GM21447 (cell line): ENCODE data around the gene KDM3A.

ENCODE experiments used
- ATAC-seq: cut with Tn5 transposase; IDR thresholded peaks from one replicate; pipeline ENCODE4 v1.9.1; 2021; ENCODE audit not compliant: unreplicated experiment

KDM3A gene

DNA sequence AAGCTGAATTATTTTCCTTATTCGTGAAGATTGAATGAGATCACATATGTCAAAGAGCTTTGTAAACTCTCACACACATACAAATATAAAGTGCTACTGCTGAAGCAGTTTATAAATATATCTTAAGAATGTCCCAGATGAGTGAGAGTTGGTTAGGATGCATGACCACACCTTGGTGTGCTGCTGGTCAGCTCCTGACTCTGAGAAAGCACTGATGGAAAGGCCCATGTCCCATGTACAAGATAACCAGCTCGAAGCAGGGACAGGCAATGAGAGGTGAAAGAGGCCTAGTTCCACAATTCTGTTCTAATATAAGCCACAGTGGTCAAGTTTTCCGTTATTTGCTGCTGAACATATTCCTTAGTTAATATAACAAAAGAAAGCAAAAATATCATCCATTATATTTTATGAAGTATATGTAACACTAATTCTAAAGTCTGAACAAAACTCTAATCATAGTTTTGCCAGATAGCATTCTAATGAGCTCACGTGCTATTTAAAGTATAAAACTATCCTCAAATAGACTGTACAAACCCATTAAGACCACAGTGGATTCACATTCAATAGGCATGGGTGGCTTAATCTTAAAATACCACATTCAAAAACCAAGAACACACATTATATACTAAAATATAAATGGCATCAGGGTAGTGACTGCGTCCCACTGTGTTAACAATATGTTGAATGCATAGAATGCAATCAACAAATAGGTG is 72.9 kb downstream of the KDM3A start:
- no peak for ATAC-seq

DNA sequence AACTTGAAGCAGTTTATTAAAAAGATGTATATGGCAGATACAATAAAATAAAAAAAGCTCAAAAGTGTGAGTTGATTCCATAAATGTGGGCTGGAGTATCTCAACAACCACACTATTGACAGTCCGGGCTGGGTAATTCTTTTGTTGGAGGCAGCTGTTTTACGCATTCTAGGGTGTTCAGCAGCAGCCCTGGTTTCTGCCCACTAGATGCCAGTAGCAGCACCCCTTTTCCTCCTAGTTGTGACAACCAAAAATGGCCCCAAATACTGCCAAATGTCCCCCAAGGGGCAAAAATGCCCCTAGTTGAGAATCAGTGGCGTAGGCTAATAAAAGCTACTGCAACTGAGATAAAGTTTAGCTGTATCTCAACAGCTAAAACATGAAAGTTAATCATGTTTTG is 77.3 kb downstream of the KDM3A start:
- ATAC-seq, result no peak

DNA sequence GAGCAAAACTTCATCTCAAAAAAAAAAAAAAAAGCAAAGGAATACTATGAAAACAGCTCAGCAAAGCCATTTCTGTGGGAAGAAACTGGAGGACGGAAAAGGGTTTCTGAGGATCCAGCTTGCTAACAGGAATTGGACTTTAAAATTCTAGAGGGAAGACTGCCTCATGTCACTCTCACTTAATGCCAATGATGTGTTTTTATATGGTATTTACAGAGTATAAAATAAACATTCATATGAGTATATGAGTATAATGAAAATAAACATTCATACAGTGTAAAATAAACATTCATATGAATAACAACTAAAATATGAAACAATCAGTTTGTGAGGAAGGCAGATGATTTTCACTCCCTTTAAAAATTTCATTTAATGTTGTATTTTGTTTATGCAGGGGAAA is 78.2 kb downstream of the KDM3A start:
- no peak for ATAC-seq

DNA sequence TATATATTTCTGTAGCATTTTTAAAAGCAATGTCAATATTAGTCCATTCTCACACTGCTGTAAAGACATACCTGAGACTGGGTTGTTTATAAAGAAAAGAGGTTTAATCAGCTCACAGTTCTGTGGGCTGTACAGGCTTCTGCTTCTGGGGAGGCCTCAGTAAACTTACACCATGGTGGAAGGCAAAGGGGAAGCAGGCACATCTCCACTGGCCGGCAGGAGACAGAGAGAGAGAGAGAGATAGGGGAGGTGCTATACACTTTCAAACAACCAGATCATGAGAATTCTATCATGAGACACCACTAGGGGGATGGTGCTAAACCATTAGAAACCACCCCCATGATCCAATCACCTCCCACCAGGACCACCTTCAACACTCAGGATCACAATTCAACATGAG is 79.0 kb downstream of the KDM3A start:
- ATAC-seq, result no peak

DNA sequence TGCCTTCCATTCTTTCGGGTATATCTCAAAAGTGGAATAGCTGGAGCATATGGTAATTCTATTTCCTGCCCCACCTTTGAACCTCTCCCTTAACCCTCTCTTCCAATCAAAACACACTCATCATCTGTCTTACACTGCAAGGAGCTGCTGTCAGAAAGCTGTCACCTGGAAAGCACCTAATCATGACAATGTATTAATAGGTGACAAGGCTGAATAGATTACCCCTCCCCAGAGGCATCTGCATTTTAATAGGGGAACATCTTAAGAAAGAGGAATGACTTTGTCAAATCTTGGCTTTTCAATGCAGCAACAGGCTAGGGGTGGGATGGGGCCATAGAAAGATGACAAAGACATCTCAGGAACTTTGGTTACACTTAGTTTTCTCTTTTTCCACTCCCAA is 80.8 kb downstream of the KDM3A start:
- no peak for ATAC-seq

DNA sequence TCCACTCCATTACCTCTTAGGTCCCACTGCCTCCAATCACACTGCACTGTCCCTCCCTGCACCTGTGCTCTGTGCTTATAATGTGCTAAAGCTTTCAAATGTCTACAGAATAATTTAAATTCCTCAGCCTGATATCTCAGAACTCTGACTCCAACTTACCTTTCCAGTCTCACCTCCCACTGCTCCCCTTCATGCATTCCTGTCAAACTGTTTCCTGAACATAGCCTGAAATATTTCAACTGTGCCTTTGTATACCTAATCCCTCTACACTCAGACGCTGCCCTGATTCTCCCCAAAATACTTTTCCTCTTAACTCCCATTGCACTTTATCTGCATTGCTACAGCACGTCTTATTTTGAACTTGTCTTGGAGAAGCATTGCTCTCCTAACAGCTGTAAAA is 81.5 kb downstream of the KDM3A start:
- no peak for ATAC-seq

DNA sequence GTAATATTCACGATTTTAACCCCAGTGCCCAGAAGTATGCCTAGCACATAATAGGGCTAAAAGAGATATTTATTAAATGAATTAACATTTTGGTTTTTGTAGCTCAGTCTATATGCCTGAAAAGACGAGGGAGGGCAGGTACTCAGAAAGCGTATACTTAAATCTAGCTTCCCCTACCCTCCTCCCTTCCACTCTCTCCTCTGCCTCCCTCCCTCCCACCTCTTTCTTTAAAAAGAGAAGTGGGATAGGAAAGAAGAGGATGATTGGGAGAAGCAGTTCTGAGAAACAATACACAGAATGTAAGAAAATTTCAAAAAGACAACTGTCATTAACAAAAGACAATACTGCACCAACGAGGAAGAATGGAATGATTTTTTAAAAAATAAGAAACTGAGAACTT is 82.3 kb downstream of the KDM3A start:
- ATAC-seq, result no peak

DNA sequence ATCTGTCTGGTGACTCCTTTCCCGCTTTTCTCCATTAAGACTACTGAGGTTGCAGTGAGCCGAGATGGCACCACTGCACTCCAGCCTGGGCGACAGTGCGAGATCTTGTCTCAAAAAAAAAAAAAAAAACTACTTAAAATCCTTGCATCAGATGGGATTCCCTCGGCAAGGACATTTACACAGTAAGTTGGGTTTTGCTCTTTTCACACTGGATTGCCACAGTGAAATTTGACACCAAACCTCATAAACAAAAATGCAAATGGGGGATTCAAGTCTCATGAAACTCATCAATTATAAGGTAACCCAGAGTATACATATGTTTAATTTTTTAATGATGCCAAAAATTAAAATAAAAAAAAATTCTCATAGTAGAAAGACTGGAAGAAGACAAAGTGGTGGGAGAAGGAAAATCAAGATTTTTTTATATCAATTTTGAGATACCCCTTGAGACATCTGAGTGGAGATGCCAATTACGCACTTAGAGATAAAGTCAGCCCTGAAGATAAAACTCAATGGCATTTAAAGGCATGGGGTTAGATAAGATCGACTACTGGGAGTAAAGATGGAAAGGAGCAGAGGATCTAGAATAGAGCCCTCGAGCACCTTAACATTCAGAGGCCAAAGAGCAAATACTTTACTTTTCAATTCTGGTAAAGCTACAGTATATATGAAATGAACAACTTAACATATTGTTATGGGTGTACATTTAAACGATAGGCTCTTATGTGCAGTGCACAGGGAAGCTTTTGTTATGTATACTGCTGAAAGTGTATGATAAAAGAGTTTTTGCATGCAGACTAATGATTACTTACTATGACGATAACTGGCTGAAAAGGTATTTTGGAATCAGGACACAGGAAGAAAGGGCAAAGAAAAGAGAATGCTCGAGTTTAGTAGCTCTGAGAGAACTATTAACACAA is 84.5 kb downstream of the KDM3A start:
- ATAC-seq, result no peak

DNA sequence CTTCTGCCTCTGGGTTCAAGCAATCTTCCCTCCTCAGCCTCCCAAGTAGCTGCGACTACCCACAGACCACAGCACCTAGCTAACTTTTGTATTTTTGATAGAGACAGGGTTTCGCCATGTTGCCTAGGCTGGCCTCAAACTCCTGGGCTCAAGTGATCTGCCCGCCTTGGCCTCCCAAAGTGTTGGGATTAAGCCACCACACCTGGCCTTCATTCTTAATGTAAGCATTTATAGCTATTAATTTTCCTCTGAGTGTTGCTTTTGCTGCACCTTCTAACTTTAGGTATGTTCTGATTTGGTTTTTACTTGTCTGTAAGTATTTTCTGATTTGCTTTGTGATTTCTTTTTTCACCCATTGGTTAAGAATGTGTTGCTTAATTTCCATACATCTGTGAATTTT is 92.4 kb downstream of the KDM3A start:
- ATAC-seq, result no peak

DNA sequence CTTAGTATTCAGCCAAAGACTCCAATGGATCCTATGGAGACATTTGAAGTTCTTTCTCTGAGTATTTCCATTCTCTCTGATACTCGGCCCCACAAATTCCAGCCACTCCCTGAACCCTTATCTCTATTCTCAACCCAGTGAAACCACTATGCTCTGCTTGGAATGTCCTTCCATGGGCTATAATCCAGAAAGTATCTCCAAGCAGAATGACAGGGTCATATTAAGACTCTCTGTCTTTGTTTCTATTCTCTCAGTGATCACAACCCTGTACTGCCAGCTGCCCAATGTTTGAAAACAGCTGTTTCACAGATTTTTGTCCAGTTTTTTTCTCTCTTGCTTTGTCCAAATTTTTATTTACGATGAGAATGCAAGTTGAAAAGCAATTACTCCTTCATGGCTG is 100.2 kb downstream of the KDM3A start:
- ATAC-seq, result no peak
